ENCODE measurements around the gene MLEC. TPM values are rescaled to one million over a fixed set of nuclear protein-coding genes. Genes with fewer than 3 reads are reported as not detected.

The MLEC gene
- total RNA-seq, 3 donors from 2014 or later (not counting 1 experiment from before 2014, with no cell fraction given), result 47.4 to 52.8 (median 49.6) TPM

- Histone ChIP-seq H3K4me1 (ENCODE audit: control insufficient read depth, insufficient read depth, low read length) (no peaks in the 10 kb centered on the region), H3K27ac (ENCODE audit: low read length) (no peak overlapping the region), H3K9me3 (ENCODE audit: control insufficient read depth, insufficient read depth, low read length) (no peaks in the 10 kb centered on the region), H3K27me3 (ENCODE audit: control insufficient read depth, insufficient read depth, low read length) (no peaks in the 10 kb centered on the region), H3K36me3 (ENCODE audit: control insufficient read depth, insufficient read depth, low read length) (no peaks in the 10 kb centered on the region), H3K4me3 (ENCODE audit: low read length) (no peak overlapping the region)
- H3K36me3 Mint-ChIP-seq, result no peaks in the 10 kb centered on the region
- no peaks in the 10 kb centered on the region for H3K9me3 Mint-ChIP-seq
- no peak for TF ChIP-seq CTCF (IDR thresholded peaks at IDR 0.05)
- WGBS (ENCODE audit: insufficient coverage), result 29% methylated on average over 3 of the region's 3 CpGs
- no peak overlapping the region for H3K4me3 Mint-ChIP-seq
- ATAC-seq, result no peak
- H3K27ac Mint-ChIP-seq, result no peak overlapping the region
- no peaks in the 10 kb centered on the region for H3K4me1 Mint-ChIP-seq
- H3K27me3 Mint-ChIP-seq (ENCODE audit: low read depth in 2 of 2), result peaks cover 0 to 8% of the 10 kb centered on the region in 2 donors
- no peak for DNase-seq
- intact Hi-C loops (cut with micrococcal nuclease), result no loop called here
Measured at GRCh38 chr12:120662879-120663278, 24.1 kb upstream of the MLEC start.

- Mint-ChIP-seq H3K27me3 (ENCODE audit: low read depth in 2 of 2) (peaks cover 0 to 9% of the 10 kb centered on the region in 2 donors), H3K9me3 (no peaks in the 10 kb centered on the region), H3K36me3 (no peaks in the 10 kb centered on the region), H3K27ac (no peak overlapping the region), H3K4me1 (no peaks in the 10 kb centered on the region), H3K4me3 (no peak overlapping the region)
- DNase-seq (no peak), ATAC-seq (no peak)
- no peak for TF ChIP-seq CTCF (IDR thresholded peaks at IDR 0.05)
- WGBS (ENCODE audit: insufficient coverage), result 86% methylated on average over 5 of the region's 5 CpGs
- Histone ChIP-seq H3K27ac (ENCODE audit: low read length) (no peak overlapping the region), H3K4me3 (ENCODE audit: low read length) (no peak overlapping the region), H3K36me3 (ENCODE audit: control insufficient read depth, insufficient read depth, low read length) (no peaks in the 10 kb centered on the region), H3K27me3 (ENCODE audit: control insufficient read depth, insufficient read depth, low read length) (no peaks in the 10 kb centered on the region), H3K9me3 (ENCODE audit: control insufficient read depth, insufficient read depth, low read length) (no peaks in the 10 kb centered on the region), H3K4me1 (ENCODE audit: control insufficient read depth, insufficient read depth, low read length) (no peaks in the 10 kb centered on the region)
- intact Hi-C loops (cut with micrococcal nuclease), result no loop called here
Measured at GRCh38 chr12:120663741-120664140, 23.2 kb upstream of the MLEC start.

GRCh38 chr12:120666571-120667390 lies 20.2 kb upstream of the MLEC start:
- ATAC-seq (no peak), DNase-seq (no peak)
- H3K9me3 Mint-ChIP-seq, result no peaks in the 10 kb centered on the region
- H3K27ac ChIP-seq (ENCODE audit: low read length), result no peak overlapping the region
- H3K4me1 Mint-ChIP-seq, result no peaks in the 10 kb centered on the region
- no peaks in the 10 kb centered on the region for H3K9me3 ChIP-seq (ENCODE audit: control insufficient read depth, insufficient read depth, low read length)
- 98% methylated on average over 34 of the region's 34 CpGs for WGBS (ENCODE audit: insufficient coverage)
- H3K4me1 ChIP-seq (ENCODE audit: control insufficient read depth, insufficient read depth, low read length), result no peaks in the 10 kb centered on the region
- H3K27ac Mint-ChIP-seq, result no peak overlapping the region
- no peak for TF ChIP-seq CTCF (IDR thresholded peaks at IDR 0.05)
- H3K27me3 ChIP-seq (ENCODE audit: control insufficient read depth, insufficient read depth, low read length), result no peaks in the 10 kb centered on the region
- H3K36me3 Mint-ChIP-seq, result no peaks in the 10 kb centered on the region
- H3K4me3 ChIP-seq (ENCODE audit: low read length), result no peak overlapping the region
- H3K27me3 Mint-ChIP-seq (ENCODE audit: low read depth in 2 of 2), result peaks cover 0 to 5% of the 10 kb centered on the region in 2 donors
- no peaks in the 10 kb centered on the region for H3K36me3 ChIP-seq (ENCODE audit: control insufficient read depth, insufficient read depth, low read length)
- H3K4me3 Mint-ChIP-seq, result no peak overlapping the region
- intact Hi-C loops (cut with micrococcal nuclease), result no loop called here

Data from natural killer cell (primary cell).